ENCODE data around the gene TUBD1. TPM values are rescaled to one million over a fixed set of nuclear protein-coding genes. Genes with fewer than 3 reads are reported as not detected.

The TUBD1 gene

Small RNA genes lying within 50 kb of the gene (small RNA-seq; reads per million reads assigned to genes)
- gene RNU6-450P, result not detected
- not detected for gene RPS29P21
